ENCODE results near the gene NPEPL1.

- TF ChIP-seq CTCF (IDR thresholded peaks at IDR 0.05; ENCODE audit: low read length) (peak; percentile 60), EZH2 (IDR thresholded peaks at IDR 0.05; ENCODE audit: borderline replicate concordance, low read length) (no peak)
Observed at GRCh38 chr20:58650776-58651558, 41.6 kb upstream of the NPEPL1 start, which contains the start of gene STX16.

All from OCI-LY1 (cell line).